Stimulated activated CD8-positive, alpha-beta memory T cell treated with anti-CD3 and anti-CD28 coated beads, Interleukin-4, amount 100 ng/mL, for 24 hours (primary cell): ENCODE data around the gene MAPK4.
"Not testable (repeated sequence)": the region's sequence is repeated elsewhere in the genome, so short reads cannot be mapped to it uniquely, and the experiment has no call there.

Experiments used
- DNase-seq: peaks from one replicate; pipeline ENCODE4 v3.0.0-alpha.2; 2020; ENCODE audit warnings: low read depth

MAPK4 gene

DNA sequence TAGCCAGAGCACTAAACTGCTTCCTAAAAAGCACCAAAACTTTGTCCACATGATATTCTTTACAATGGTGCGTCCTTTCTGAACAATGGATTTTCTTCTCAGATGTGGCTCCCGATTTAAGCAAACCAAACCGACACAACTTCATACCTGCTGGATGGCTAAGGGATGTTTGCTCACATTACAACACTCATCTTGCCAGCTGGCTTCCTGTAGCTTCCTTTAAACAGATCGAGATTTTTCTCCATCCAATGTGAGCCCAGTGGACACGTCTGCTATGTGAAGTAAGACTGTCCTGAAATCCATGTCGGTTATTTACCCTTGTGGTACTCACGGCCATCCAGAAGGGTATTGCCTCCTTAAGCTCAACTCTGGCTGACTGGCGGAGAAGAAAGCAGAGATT lies 126.5 kb downstream of the MAPK4 start:
- no peak for DNase-seq

DNA sequence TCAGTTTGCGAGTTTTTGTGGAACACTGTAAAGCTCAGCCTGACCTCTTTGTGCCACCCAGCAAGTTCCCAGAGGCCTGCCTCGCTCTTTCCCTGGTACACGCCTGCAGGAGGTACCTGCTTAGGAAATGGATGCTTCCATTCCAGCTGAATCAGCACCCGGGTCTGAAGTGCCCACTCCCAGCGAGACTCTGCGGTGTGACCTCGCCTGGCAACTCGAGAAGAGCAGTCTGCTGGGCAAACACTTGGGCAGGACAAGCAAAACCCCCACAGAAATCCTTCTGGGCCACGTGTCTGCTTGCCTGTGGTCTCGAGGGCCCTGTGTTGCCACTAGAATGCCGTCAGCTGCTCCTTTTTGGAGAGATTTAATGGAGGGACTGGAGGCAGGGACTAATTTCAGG lies 127.6 kb downstream of the MAPK4 start:
- DNase-seq, result no peak

DNA sequence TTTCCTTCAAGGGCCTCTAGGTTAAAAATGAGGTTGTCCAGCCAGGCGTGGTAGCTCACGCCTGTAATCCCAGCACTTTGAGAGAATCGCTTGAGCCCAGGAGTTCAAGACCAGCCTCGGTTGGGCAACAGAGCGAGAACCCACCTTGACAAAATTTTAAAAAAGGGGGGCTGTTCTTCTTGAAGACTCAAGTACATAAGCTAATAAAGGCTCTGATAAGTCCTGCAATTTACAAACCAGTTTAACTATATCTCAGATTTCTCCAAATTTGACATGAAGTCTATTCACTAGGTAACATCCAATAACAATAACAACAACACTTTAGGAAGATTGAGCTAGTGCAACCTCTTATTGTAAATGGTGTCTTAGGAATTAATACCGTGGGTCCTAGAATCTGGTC lies 129.7 kb downstream of the MAPK4 start:
- DNase-seq, result no peak

DNA sequence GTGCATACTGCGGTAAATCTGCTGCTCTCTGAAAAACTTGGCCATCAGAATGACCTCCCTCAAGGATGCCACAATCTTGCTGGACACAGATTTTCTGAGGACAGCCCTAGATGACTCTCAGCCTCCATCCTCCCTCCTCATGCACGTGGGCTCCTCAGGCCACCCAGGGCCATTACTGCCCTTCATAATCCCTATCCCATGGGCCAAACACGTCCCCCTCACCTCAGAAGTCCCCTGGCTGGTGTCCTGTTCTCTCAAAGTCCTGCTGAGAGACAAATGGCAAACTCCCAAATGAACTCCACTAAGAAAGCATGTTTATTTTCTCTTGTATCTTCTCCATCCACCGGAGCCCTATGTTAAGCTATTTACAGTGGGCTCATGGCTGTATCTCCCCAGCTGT lies 134.3 kb downstream of the MAPK4 start:
- DNase-seq, result no peak

DNA sequence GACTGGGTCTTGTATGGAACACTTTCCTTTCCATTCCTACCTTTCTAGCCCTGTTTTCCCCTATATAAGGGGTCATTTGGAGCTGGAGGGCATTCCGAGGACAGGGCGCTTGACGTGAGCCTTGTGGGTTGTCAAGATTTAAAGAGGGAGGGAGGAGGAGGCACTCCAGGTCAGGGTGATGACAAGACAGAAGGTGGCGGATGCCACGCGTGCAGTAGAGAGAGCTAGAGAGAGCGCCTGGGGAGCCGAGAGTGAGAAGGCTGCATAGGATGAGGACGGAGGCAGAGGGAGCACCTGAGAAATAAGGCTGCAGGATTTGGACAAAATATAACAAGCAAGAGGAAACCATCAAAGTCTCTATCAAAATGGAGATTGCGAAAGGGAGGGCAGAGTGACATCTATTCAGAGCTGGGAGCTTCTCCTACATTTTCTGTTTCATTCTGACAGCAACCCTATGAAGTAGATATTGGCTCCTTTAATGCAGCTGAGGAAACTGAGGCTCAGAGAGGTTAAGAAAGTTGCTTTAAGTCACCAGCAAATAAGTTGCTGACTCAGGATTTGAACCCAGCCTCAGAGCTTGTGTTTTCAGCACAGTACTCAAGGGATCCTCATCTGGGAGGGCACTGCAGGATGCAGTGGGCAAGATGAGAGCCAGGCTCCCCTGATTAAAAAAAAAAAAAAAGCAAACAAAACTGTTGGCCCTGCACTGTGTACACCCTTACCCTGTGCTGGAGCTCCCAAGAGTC lies 135.7 kb downstream of the MAPK4 start:
- DNase-seq, result no peak

DNA sequence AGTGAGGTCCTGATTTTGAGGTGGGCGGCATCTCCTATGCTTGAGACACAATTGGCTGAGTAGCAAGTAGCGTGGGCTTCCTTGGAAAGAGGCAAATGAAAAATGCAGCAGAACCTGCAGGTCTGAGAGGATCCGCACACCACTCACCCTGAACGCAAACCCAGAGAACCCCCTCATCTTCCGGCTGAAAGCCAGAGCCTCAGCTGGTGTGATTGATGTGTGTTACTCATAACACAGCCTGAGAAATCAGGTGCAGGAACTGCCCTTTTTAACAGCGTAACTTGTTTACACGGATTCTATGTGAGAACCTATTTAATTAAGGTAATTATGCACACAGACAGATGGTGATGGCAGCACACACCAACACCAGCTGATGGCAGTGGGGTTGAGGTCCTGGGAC lies 136.5 kb downstream of the MAPK4 start:
- DNase-seq, result no peak

DNA sequence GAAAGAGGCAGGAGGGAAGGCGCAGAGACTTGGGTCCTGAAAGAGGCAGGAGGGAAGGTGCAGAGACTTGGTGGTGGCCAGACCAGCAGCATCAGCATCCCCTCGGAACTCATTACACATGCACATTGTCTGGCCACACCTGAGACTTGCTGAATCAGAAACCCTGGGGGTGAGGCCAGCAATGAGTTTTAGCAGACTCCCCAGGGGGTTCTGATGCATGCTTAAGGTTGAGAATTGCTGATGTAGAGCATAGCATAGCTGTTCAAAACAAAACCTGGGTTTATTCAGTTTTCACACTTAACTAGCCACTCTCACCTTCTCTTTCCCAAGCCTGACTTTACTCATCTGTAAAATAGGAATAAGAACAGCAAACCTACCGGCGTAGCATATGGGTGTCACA lies 137.0 kb downstream of the MAPK4 start:
- no peak for DNase-seq

DNA sequence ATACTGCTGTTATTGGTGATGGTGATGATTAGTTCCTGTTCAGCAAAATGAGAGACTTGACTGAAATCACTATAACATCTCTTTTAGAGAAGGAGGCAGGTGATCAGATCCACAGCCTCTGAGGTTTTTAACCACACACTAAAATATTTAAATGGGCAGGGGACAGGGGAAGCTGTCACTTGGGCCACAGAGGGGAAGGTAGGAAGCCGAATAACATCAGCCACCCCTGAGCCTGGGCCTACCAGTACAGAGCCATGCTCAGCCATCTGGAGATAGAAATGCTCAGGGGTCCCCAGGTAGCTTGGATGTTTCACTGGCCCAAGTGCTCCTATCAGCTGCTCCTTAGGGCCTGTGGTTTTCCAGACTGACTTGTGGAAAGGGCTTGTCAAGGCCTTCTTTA lies 137.6 kb downstream of the MAPK4 start:
- DNase-seq, result no peak

DNA sequence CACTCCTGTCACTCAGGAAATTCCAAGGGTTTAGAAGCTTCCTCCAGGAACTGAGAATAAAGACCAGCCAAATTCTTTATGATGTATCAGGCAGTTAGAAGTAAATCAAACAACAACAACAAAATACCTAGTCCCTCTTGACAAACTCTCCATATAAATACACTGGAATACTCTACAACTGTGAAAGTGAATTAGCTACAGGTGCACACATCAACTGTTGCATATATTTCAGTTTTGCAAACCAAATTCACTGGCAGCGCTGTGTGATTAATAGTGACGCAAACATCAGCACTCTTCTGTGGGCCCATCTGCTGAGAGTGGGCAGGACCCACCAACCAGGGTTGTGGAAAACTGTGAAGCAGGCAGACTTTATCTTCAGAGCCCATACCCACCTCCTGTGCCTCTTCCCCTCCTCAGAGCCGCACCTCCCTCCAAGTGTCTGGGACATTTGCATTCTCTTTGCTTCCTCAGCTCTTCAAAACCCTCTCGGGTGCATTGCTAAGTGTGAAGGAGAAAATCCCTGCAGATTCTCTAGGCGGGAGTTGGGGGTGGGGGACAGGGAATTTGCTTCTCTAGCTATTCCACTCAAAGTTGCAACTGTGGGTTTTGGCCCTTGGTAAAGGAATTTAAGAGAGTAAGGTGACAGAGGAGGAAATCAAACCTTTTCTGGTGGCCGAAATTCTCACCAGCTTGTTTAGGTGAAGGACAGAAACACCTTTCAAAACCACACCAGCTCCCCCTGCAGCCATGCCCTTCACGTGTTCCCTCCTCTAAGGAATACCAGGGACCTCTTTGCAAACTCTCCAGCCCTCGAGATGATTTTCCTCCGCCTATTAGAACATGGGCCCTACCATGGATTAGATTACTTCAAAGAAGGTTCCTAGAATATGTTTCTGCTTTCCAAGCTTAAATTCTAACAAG lies 140.6 kb downstream of the MAPK4 start:
- DNase-seq, result no peak

DNA sequence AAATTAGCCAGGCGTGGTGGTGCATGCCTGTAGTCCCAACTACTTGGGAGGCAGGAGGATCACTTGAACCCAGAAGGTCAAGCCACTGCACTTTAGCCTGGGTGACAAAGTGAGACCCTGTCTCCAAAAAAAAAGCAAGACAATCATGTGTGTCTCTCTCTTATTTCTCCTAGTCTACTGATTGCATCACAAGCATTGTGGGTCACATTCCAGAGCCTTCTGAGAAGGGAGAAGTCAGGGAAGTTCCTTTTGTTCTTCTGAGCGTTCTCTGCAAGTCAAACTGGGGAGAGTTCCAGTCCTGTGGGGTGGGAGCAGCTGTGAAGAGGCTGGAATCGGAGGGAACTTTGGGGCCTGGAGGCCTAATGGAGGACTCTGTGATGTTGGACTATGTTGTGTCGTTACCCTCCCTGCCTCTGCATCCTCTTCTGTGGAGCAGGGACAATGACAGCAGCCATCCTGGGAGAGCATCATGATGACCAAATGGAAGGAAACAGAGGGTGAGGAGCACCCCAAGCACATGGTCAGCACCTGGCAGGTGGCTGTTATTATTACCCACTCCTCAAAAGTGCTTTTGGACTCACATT lies 144.6 kb downstream of the MAPK4 start:
- no peak for DNase-seq

DNA sequence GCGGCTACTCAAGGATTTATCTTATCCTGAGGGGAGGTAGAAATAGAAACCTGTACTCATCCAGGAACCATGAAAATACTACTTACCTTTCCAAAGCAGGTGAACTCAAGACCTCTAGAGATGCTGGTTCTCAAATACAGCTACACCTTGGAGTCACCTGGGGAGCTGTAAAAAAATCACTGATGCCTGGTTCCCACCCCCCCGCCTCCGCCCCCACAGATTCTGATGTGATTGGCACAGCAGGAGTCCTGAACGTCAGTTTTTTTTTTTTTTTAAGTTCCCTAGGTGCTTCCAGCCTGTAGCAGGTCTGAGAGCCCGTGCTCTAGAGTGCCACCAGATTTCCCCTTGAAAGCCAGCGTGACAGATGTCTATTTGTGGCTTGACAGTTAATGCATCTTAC lies 146.3 kb downstream of the MAPK4 start:
- no peak for DNase-seq

DNA sequence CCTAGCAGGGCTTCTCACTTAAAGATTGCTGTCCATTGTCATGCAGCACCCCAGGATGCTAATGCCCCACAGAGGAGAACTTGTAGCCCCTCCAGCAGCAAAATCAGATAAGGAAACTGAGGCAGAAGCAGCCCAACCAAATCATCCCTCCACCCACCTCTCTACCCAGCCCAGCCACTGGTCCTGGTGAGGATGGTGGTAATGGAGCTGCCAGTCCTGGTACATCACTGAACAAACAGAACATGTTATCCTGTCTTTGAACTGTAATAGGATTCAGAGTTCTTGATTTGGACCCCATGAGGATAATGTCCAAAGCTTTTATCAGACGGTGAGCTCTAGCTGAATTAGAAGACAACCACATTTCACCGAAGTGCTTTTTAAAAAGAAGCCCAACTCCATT lies 146.8 kb downstream of the MAPK4 start:
- no peak for DNase-seq

DNA sequence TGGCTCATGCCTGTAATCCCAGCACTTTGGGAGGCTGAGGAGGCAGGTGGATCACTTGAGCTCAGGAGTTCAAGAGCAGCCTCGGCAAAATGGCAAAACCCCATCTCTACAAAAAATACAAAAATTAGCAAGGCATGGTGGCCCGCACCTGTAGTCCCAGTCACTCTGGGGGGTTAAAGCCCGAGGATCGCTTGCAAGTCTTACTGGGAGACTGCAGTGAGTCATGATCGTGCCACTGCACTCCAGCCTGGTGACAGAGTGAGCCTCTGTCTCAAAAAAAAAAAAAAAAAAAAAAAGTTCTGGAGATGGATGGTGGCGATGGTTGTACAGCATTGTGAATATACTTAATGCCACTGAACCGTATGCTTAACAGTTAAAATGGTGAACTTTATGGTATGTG lies 147.4 kb downstream of the MAPK4 start:
- not testable (repeated sequence) for DNase-seq

DNA sequence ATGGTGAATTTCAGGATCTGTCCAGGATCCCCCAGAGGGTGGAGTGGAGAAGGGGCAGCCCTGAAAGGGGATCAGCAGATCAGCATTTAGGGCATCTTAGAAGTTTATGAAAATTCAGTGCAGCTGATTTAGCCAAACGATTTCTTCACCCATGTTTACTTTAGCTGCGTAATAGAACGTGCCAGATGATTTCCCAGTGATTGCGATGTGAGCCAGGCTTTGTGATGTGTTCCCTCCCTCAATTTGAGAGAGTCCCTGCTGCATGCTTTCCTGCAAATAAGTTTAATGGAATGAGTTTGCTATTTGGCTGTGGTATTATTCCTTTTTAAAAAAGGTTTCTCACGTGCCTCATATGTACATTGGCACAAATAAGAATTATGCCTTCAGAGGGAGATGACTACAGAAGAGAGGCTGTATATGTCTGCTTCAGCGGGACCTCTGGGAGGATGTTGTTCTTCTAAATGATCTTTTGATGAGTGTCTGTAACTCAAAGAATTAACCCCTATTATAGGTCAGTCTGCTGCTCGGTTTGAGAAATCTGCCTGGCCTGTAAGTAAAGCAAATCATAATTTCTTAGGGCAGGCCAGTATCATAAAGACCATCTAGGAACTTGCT lies 148.1 kb downstream of the MAPK4 start:
- DNase-seq, result no peak

DNA sequence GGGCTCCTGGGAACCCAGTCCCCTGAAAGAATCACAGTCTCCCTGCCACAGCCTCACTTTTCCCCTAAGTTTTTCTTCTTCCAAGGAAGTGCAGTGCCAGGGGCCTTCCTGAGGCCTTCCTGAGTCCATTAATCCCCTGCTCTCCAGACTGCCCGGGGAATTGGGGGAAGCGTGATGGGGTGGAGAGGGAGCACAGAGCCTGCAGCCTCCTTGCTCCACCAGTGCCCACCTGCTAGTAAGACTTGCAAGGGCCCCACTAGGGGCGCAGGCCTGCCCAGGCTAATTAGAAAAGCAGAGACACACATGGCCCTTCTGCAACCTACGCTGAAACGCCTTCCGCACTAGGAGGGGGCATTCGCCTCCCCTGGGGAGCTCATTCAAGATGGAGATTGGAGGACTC lies 149.3 kb downstream of the MAPK4 start:
- DNase-seq, result no peak

DNA sequence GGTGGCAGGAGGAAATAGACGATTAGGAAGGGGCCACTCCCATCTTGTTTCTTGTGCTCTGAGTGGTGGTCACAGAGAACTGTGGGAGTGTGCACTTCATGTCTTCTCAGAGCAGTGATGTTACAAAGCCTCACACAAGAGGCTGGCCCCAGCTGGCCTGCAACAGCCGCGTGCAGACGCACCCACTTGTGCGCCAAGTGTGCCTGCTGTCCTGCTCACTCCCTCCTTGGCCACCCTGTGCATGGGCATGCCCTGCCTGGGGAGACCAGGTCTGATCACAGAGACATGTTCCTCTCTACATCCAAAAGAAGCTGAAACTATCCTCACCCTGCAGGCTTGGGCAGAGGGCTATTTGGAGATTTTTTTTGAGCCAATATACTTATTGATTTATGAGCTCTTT lies 151.5 kb downstream of the MAPK4 start:
- no peak for DNase-seq

DNA sequence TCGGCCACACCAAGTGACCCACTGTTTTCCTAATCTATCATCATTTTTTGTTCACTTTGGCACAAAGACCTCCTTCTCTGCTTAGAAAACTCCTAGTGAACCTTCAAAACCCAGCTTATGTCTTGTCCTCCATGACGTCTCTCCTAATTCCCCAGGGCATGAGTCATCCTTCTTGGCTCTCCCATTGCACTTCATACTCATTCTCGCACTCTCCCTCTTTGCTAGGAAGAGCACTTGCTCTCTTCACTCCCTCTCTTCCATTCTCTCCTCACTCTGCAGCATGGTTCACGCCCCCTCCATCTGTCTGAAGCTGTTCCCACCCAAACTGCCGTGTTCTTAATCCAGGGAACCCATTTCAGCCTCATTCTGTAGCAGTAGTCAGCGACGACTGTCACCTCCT lies 156.0 kb downstream of the MAPK4 start:
- DNase-seq, result no peak

DNA sequence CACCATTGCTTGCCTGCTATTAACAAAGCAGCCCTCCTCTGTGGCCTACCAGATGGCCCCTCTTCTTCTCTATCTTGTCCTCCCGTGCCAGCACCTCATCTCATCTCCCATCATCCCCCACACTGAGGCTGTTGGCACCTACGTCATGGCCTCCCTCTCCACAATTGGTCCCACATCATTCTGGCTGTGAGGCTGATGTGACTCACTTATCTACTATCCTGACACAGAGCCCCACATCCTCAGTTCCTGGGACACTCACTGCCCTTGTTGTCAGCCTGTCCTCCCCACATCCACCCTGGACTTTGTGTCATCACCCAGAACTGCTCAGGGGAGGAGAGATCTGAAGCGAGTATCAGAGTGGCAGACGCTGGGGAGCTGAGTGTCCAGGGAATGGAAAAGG lies 157.0 kb downstream of the MAPK4 start:
- no peak for DNase-seq

DNA sequence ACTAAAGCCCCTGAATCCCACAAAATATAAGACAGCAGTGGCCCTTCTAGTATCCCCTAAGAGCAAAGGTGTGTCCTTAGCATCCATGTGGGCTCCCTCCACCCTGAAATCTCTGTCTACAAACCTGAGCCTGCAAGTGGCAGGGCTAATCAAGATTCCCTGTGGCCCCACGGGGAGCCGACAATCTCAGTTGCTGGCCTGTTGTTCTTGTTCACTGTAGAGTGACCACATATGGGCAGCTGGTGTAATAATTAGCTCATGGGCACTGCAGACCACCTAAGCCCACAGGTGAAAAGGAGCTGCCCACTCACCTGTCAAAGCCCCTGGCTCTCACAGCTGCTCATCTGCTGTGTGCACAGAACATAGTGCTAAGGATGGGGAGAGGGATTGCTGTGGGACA lies 157.7 kb downstream of the MAPK4 start:
- DNase-seq, result no peak

DNA sequence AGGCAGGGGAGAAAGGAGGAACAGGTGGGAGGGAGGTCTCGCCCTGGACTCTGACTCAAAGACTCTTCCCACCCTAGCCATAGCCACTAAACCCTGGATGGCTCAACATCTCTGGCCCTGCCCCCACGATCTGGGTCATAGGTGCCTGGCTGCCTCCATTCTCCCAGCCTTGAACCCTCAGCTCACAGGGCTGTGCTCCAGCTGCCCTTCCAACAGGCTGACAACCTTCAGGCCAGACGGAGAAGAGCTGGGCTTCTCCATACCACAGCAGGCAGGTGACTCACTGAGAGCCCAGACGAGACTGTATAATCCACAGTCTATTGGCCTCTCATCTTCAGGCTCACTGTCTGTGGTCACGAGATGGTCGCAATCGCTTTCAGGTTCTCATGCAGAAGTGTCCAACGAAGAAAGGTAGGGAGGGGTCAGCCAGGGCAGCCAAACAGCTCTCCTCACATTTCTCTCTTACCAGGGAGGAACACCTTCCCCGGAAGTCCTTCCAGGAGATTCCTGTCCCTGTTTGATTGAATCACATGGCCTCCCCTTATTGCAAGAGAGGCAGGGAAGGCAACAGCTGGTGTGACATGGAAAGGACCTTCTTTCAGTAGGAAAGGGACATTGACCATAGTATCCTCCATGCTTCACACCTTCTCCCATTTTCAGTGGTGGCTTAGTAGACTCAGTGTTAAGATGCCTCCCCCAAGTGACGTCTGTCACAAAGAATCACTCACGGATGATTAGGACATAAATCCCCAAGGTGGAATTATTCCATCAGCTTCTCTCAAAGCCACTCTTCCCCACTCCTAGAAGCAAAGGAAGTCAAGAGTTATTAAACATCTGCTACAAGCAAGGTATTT lies 159.8 kb downstream of the MAPK4 start:
- no peak for DNase-seq

DNA sequence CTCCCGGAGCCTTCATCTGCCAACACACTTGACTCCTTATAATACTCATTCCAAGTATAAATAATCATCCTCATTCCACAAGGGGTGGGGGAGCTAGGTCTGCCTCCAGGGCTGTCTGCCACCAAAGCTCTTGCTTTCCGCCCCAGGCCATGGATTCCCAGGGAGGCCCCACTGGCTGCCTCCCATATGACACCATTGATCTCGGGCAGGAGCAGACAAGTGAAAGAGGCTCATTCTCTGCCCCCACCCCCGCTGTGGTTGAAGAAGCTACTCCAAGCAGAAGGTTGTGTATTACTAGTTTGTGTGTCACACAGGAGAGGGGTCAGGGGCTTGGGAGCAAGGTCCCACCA lies 160.4 kb downstream of the MAPK4 start:
- no peak for DNase-seq

DNA sequence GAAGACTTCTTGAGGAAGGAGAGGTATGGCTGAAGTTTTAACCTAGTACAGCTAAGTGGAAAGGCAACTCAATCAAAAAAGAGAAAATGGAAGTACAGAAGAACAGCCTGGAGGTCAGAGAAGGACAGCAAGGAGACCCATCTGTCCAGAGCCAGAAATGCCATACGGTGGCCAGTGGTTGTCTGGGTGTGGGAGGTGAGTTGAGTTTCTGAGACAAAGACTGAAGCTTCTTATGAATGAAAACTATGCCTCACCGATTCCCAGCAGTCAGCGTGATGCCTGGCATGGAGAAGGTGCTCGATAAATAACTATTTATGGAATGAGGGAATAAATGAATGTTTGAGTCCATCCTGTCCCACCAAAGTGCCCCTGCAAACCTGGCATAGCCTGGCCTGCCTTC lies 161.1 kb downstream of the MAPK4 start:
- no peak for DNase-seq
